Peyer's patch (tissue), 4 donors: ENCODE data around the gene HES4. TPM values are rescaled to one million over a fixed set of nuclear protein-coding genes. Genes with fewer than 3 reads are reported as not detected.
A peak's percentile ranks its signal among the peaks of the same experiment; 100 is the strongest.
"Not testable (repeated sequence)": the region's sequence is repeated elsewhere in the genome, so short reads cannot be mapped to it uniquely, and the experiment has no call there.

ENCODE experiments used
- DNase-seq, 3 donors: peaks; one replicate each; pipeline ENCODE4 v3.0.0-alpha.2; 2017 to 2019
- H3K27ac ChIP-seq, 4 donors: fragments of 200-600 bp; sonication (generic); one replicate each; pipeline ENCODE4 v1.5.1; 2016 to 2019
- H3K27me3 ChIP-seq, 2 donors: fragments of 200-600 bp; sonication (generic); one replicate each; pipeline ENCODE4 v1.5.1; 2019
- H3K36me3 ChIP-seq, 3 donors: fragments of 200-600 bp; sonication (generic); one replicate each; pipeline ENCODE4 v1.5.1; 2016 to 2019
- H3K4me1 ChIP-seq, 4 donors: fragments of 200-600 bp; sonication (generic); one replicate each; pipeline ENCODE4 v1.5.1; 2016 to 2019
- H3K4me3 ChIP-seq, 4 donors: fragments of 200-600 bp; sonication (generic); 1 replicate in 3 of 4; 2 replicates in 1 of 4; pipeline ENCODE4 v1.5.1; 2016 to 2019; ENCODE audit warnings: mild to moderate bottlenecking in 1 of 4
- H3K9me3 ChIP-seq, 4 donors: fragments of 200-600 bp; sonication (generic); one replicate each; pipeline ENCODE4 v1.5.1; 2016 to 2019; ENCODE audit warnings: mild to moderate bottlenecking in 1 of 4
- CTCF ChIP-seq, 6 experiments: fragments of 450-650 bp in 4 of 6; fragments of 200-600 bp in 2 of 6; sonication (generic) in 1 of 6; IDR thresholded peaks; one replicate each; pipeline ENCODE4 v1.5.1; 2017 to 2019; ENCODE audit warnings: antibody characterized with exemption in 6 of 6, mild to moderate bottlenecking in 3 of 6, moderate library complexity in 1 of 6
- POLR2A ChIP-seq, 2 donors: fragments of 450-650 bp; IDR thresholded peaks; one replicate each; pipeline ENCODE4 v1.5.1; 2017; ENCODE audit warnings: antibody characterized with exemption in 2 of 2, mild to moderate bottlenecking in 2 of 2, moderate library complexity in 2 of 2
- total RNA-seq, 4 donors: library from RNA; depleted of rRNA; stranded (reverse); fragments of >200 nt; gene quantifications; one replicate each; pipeline ENCODE4 v1.1.0, GENCODE V29; 2016

The HES4 gene
- total RNA-seq, 4 donors from 2014 or later = 3.9 to 12.4 (median 7.7) TPM

DNA sequence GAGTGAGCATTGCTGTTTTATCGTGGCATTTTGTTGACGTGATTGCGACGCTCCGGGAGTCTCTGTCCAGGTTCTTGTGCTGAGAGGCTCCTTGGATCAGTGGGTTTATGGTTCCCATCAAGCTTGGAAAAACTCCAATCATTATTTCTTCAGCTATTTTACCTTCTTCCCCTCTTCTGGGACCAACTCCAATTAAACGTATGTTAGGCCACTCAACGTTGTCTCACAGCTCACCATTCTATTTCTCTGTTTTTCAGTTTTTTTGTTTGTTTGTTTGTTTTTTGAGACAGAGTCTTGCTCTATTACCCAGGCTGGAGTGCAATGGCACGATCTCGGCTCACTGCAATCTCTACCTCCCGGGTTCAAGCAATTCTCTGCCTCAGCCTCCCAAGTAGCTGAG, 8.0 kb downstream of the HES4 start:
- DNase-seq = no peak
- Histone ChIP-seq H3K9me3 (peaks cover 0 to 9% (median 0%) of the 10 kb centered on the region in 4 donors), H3K27me3 (no peaks in the 10 kb centered on the region), H3K4me3 (no peak overlapping the region), H3K27ac (no peak overlapping the region), H3K36me3 (no peaks in the 10 kb centered on the region), H3K4me1 (no peaks in the 10 kb centered on the region)
- TF ChIP-seq CTCF (IDR thresholded peaks at IDR 0.05) (no peak), POLR2A (IDR thresholded peaks at IDR 0.05) (no peak)

GRCh38 chr1:991275-991674, 8.6 kb downstream of the HES4 start:
- DNase-seq, H3K4me3 ChIP-seq, H3K27ac ChIP-seq, H3K4me1 ChIP-seq, H3K9me3 ChIP-seq, H3K27me3 ChIP-seq, H3K36me3 ChIP-seq: not testable (repeated sequence)

DNA sequence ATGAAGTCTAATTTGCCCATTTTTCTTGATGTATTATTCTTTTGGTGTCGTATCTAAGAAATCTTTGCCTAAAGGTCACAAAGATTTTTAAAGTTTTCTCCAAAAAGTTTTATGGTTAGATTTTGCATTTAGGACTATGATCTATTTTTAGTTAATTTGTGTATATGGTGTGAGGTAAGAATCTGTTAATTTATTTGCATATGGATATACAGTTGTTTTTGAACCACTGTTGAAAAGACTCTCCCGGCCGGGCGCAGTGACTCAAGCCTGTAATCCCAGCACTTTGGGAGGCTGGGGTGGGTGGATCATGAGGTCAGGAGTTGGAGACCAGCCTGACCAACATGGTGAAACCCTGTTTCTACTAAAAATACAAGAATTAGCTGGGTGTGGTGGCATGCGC, 11.8 kb downstream of the HES4 start:
- not testable (repeated sequence) for H3K36me3 ChIP-seq, H3K9me3 ChIP-seq, H3K4me3 ChIP-seq, H3K27me3 ChIP-seq, DNase-seq, H3K4me1 ChIP-seq, H3K27ac ChIP-seq

GRCh38 chr1:985126-985525, 14.8 kb downstream of the HES4 start:
- no peak for DNase-seq
- Histone ChIP-seq H3K27me3 (no peaks in the 10 kb centered on the region), H3K27ac (no peak overlapping the region), H3K4me1 (peaks cover 0 to 4% (median 0%) of the 10 kb centered on the region in 4 donors), H3K9me3 (no peaks in the 10 kb centered on the region), H3K36me3 (no peaks in the 10 kb centered on the region), H3K4me3 (no peak overlapping the region)
- TF ChIP-seq POLR2A (IDR thresholded peaks at IDR 0.05) (no peak), CTCF (IDR thresholded peaks at IDR 0.05) (no peak)

- Histone ChIP-seq H3K36me3 (no peaks in the 10 kb centered on the region), H3K27me3 (no peaks in the 10 kb centered on the region), H3K4me1 (peaks cover 0 to 4% (median 0%) of the 10 kb centered on the region in 4 donors), H3K27ac (no peak overlapping the region), H3K9me3 (no peaks in the 10 kb centered on the region), H3K4me3 (no peak overlapping the region)
- no peak for TF ChIP-seq CTCF (IDR thresholded peaks at IDR 0.05)
- no peak for TF ChIP-seq POLR2A (IDR thresholded peaks at IDR 0.05)
- DNase-seq = no peak
Observed at GRCh38 chr1:984476-984814, 15.5 kb downstream of the HES4 start.

- Histone ChIP-seq H3K4me3 (no peak overlapping the region), H3K36me3 (no peaks in the 10 kb centered on the region), H3K27ac (no peak overlapping the region), H3K27me3 (no peaks in the 10 kb centered on the region), H3K9me3 (no peaks in the 10 kb centered on the region), H3K4me1 (peaks cover 0 to 4% (median 0%) of the 10 kb centered on the region in 4 donors)
- peak; percentile 38 to 72 (median 67) for DNase-seq
- TF ChIP-seq POLR2A (IDR thresholded peaks at IDR 0.05) (no peak), CTCF (IDR thresholded peaks at IDR 0.05) (peak; percentile 12 to 95 (median 62))
Observed at GRCh38 chr1:983798-984475, 16.0 kb downstream of the HES4 start.
